K562 (cell line): ENCODE results near the gene STX1B. TPM values are rescaled to one million over a fixed set of nuclear protein-coding genes. Genes with fewer than 3 reads are reported as not detected.

Experiments used
- ARNT ChIP-seq, 2 experiments: fragments of 450-650 bp; IDR thresholded peaks; 2 replicates each; pipeline ENCODE4 v1.6.1; 2016; ENCODE audit warnings: mild to moderate bottlenecking in 1 of 2
- BCLAF1 ChIP-seq, 2 experiments: fragments of 450-650 bp in 1 of 2; IDR thresholded peaks; 2 replicates each; pipeline ENCODE4 v1.6.1; 2011 to 2017; ENCODE audit warnings: low read depth in 2 of 2, antibody characterized with exemption in 1 of 2, borderline replicate concordance in 1 of 2, low read length in 1 of 2, mild to moderate bottlenecking in 1 of 2, mixed read lengths in 1 of 2; ENCODE audit not compliant: control insufficient read depth in 1 of 2
- BCOR ChIP-seq: fragments of 450-650 bp; IDR thresholded peaks from 2 replicates; pipeline ENCODE4 v1.6.1; 2016
- CBX1 ChIP-seq: sonication (generic); IDR thresholded peaks from 2 replicates; pipeline ENCODE4 v1.6.1; 2016; ENCODE audit warnings: antibody characterized with exemption, low read depth, mild to moderate bottlenecking
- CEBPB ChIP-seq: fragments of 450-650 bp; IDR thresholded peaks from 2 replicates; pipeline ENCODE4 v1.6.1; 2016; ENCODE audit warnings: missing genetic modification characterization, missing compliant biosample characterization
- DACH1 ChIP-seq: fragments of 450-650 bp; IDR thresholded peaks from 2 replicates; pipeline ENCODE4 v1.6.1; 2018; ENCODE audit not compliant: partially characterized antibody
- EWSR1 ChIP-seq: fragments of 450-650 bp; IDR thresholded peaks from 2 replicates; pipeline ENCODE4 v1.6.1; 2018; ENCODE audit warnings: borderline replicate concordance, mild to moderate bottlenecking, low read depth, moderate library complexity; ENCODE audit not compliant: partially characterized antibody
- GATA2 ChIP-seq: sonication (generic); formaldehyde crosslinking; IDR thresholded peaks from 2 replicates; pipeline ENCODE4 v1.4.0; 2020; ENCODE audit warnings: mild to moderate bottlenecking, missing genetic modification reagents
- HIVEP1 ChIP-seq: fragments of 250-450 bp; sonication (Bioruptor Pico); IDR thresholded peaks from 2 replicates; pipeline ENCODE4 v1.4.0; 2020; ENCODE audit warnings: mild to moderate bottlenecking
- HMBOX1 ChIP-seq: sonication (generic); IDR thresholded peaks from 2 replicates; pipeline ENCODE4 v1.6.1; 2016
- HNRNPL ChIP-seq: fragments of 200-400 bp; formaldehyde crosslinking; IDR thresholded peaks from 2 replicates; pipeline ENCODE4 v1.6.1; 2017; ENCODE audit warnings: low read depth, mild to moderate bottlenecking, low read length
- KLF1 ChIP-seq: fragments of 450-650 bp; IDR thresholded peaks from 2 replicates; pipeline ENCODE4 v1.6.1; 2016; ENCODE audit warnings: missing genetic modification characterization, missing compliant biosample characterization
- MAZ ChIP-seq, 2 experiments: fragments of 450-650 bp in 1 of 2; sonication (generic) in 1 of 2; formaldehyde crosslinking; IDR thresholded peaks in 1 of 2; conservative IDR thresholded peaks in 1 of 2; 2 replicates each; pipeline versions ENCODE4 v1.4.0 to v1.5.0; 2020; ENCODE audit warnings: mild to moderate bottlenecking in 1 of 2, missing genetic modification reagents in 1 of 2
- NELFE ChIP-seq: IDR thresholded peaks from 2 replicates; pipeline ENCODE4 v1.6.1; 2011; ENCODE audit warnings: mild to moderate bottlenecking; ENCODE audit not compliant: insufficient read depth, insufficient read length
- NFATC3 ChIP-seq: fragments of 450-650 bp; IDR thresholded peaks from 2 replicates; pipeline ENCODE4 v1.6.1; 2017; ENCODE audit warnings: mild to moderate bottlenecking
- OTX1 ChIP-seq: fragments of 450-650 bp; formaldehyde crosslinking; IDR thresholded peaks from 2 replicates; pipeline ENCODE4 v1.4.0; 2022; ENCODE audit warnings: mild to moderate bottlenecking
- PCBP2 ChIP-seq: fragments of 200-400 bp; formaldehyde crosslinking; IDR thresholded peaks from 2 replicates; pipeline ENCODE4 v1.6.1; 2018; ENCODE audit warnings: low read length, low read depth, mild to moderate bottlenecking, moderate library complexity; ENCODE audit not compliant: poor library complexity, severe bottlenecking
- RHOXF2B ChIP-seq: fragments of 250-450 bp; sonication (Bioruptor Pico); conservative IDR thresholded peaks from 2 replicates; pipeline ENCODE4 v1.5.1; 2021
- SMAD2 ChIP-seq: fragments of 150-350 bp; IDR thresholded peaks from 2 replicates; pipeline ENCODE4 v1.6.1; 2014; ENCODE audit warnings: low read depth, mild to moderate bottlenecking, low read length
- SREBF2 ChIP-seq: sonication (generic); formaldehyde crosslinking; IDR thresholded peaks from 2 replicates; pipeline ENCODE4 v1.4.0; 2020; ENCODE audit warnings: mild to moderate bottlenecking, missing genetic modification reagents
- WHSC1 ChIP-seq: IDR thresholded peaks from one replicate; pipeline ENCODE4 v1.6.1; 2012; ENCODE audit warnings: low read length, control low read depth, inconsistent platforms
- ZBTB8A ChIP-seq: fragments of 450-650 bp; IDR thresholded peaks from 2 replicates; pipeline ENCODE4 v1.6.1; 2018; ENCODE audit warnings: mild to moderate bottlenecking, moderate library complexity; ENCODE audit not compliant: partially characterized antibody
- ZNF24 ChIP-seq: fragments of 450-650 bp; IDR thresholded peaks from 2 replicates; pipeline ENCODE4 v1.6.1; 2016
- ZNF75A ChIP-seq: fragments of 450-650 bp; formaldehyde crosslinking; IDR thresholded peaks from 2 replicates; pipeline ENCODE4 v1.4.0; 2020; ENCODE audit warnings: mild to moderate bottlenecking
- ZNF77 ChIP-seq: fragments of 250-450 bp; sonication (Bioruptor Pico); IDR thresholded peaks from 2 replicates; pipeline ENCODE4 v1.5.0; 2020
- polyA plus RNA-seq, 8 experiments: library from polyadenylated mRNA; depleted of rRNA in 4 of 8; stranded (reverse) in 5 of 8; unstranded in 3 of 8; fragments of >200 nt; fragmentation: Nextera tagmentation in 2 of 8; fragmentation: Illumina TruSeq in 1 of 8; extraction: Ambion mirVana in 2 of 8; extraction: Trizol in 1 of 8; gene quantifications; 2 replicates each; pipeline versions ENCODE4 v1.2.1 to v1.2.3, GENCODE V29; 2011 to 2014; ENCODE audit warnings: inconsistent platforms in 1 of 8, missing spikeins in 1 of 8
- total RNA-seq, 7 experiments: library from RNA; depleted of rRNA in 6 of 7; stranded (reverse); fragments of >200 nt in 6 of 7; fragmentation: Illumina TruSeq in 2 of 7; extraction: Trizol in 2 of 7; gene quantifications; 2 replicates each; pipeline versions ENCODE4 v1.2.1 to v1.2.3, GENCODE V29; 2011 to 2021; ENCODE audit warnings: low replicate concordance in 1 of 7

Gene STX1B
- total and polyA plus RNA-seq, 9 of the 15 experiments (the other 6 are each of a cell fraction or from before 2014, with no cell fraction given): 0.07 to 2.5 (median 0.86) TPM

GRCh38 chr16:30996985-30997724 lies 13.3 kb downstream of the STX1B start (continued):
- TF ChIP-seq BCLAF1 (IDR thresholded peaks at IDR 0.05; ENCODE audit: borderline replicate concordance in 1 of 2, control insufficient read depth in 1 of 2, low read depth in 2 of 2, low read length in 1 of 2) (no peak), NELFE (no peak), ZNF24 (no peak), BCOR (no peak), PCBP2 (no peak), ZNF77 (CRISPR knock-in tag) (no peak), SMAD2 (no peak), OTX1 (CRISPR knock-in tag) (no peak), CBX1 (peak; percentile 39; the same call in 1 of the 2 replicates), HMBOX1 (no peak), EWSR1 (no peak), KLF1 (tag) (no peak), MAZ (CRISPR knock-in tag; conservative IDR thresholded peaks at IDR 0.05 in 1 of 2, IDR thresholded peaks at IDR 0.05 in 1 of 2) (peak; percentile 22 to 84; a peak in 2 of 4 replicates), RHOXF2B (CRISPR knock-in tag) (no peak), HNRNPL (no peak), CEBPB (tag) (no peak), ZNF75A (CRISPR knock-in tag) (no peak), GATA2 (CRISPR knock-in tag) (no peak), SREBF2 (CRISPR knock-in tag) (no peak), ARNT (IDR thresholded peaks at IDR 0.05) (peak in 1 of 2 experiments; percentile 48; a peak in 1 of 4 replicates), WHSC1 (no peak), DACH1 (no peak), HIVEP1 (CRISPR knock-in tag) (no peak), NFATC3 (no peak), ZBTB8A (no peak)
